ENCODE data around the gene ZNF644. TPM values are rescaled to one million over a fixed set of nuclear protein-coding genes. Genes with fewer than 3 reads are reported as not detected.
A peak's percentile ranks its signal among the peaks of the same experiment; 100 is the strongest.

Gene ZNF644
- total RNA-seq, 1 experiment from 2014 or later, result 46.2 TPM

- Mint-ChIP-seq H3K9me3 (ENCODE audit: unreplicated experiment) (peaks cover 20% of the 10 kb centered on the region), H3K4me3 (ENCODE audit: unreplicated experiment) (no peak overlapping the region), H3K27ac (ENCODE audit: low read depth, unreplicated experiment) (peak overlapping the region; percentile 24), H3K27me3 (ENCODE audit: insufficient read depth, unreplicated experiment) (no peaks in the 10 kb centered on the region), H3K4me1 (ENCODE audit: insufficient read depth, unreplicated experiment) (peaks cover 39% of the 10 kb centered on the region), H3K36me3 (ENCODE audit: insufficient read depth, unreplicated experiment) (peaks cover 26% of the 10 kb centered on the region)
- TF ChIP-seq CTCF (IDR thresholded peaks at IDR 0.05; ENCODE audit: unreplicated experiment), result no peak
- CTCF ChIA-PET, result interaction anchor here (0.6 to 1.3 kb wide), 5 partner anchors 51 to 385 kb away, joined by 3 to 5 read pairs (median 3); no protein-coding TSS in a partner anchor
- no TSS peak for BruUV-seq (replicated peaks)
- no peak for DNase-seq (ENCODE audit: unreplicated experiment)
- POLR2A ChIA-PET, result interaction anchor here (1.2 kb wide), 2 partner anchors 14 to 16 kb away, joined by 3 to 5 read pairs; no protein-coding TSS in a partner anchor
- intact Hi-C loops (cut with micrococcal nuclease), result loop anchor here (5.0 kb wide), 1 partner anchor 821 kb away; no protein-coding TSS in a partner anchor
These were observed 68.9 kb downstream of the ZNF644 start for GRCh38 chr1:90952906-90953305.

GRCh38 chr1:90951009-90951408, 70.8 kb downstream of the ZNF644 start:
- POLR2A ChIA-PET, result no interaction called here
- peaks cover 11% of the 10 kb centered on the region for H3K9me3 Mint-ChIP-seq (ENCODE audit: unreplicated experiment)
- intact Hi-C loops (cut with micrococcal nuclease), result loop anchor here (5.0 kb wide), 1 partner anchor 819 kb away; no protein-coding TSS in a partner anchor
- H3K27ac Mint-ChIP-seq (ENCODE audit: low read depth, unreplicated experiment), result no peak overlapping the region
- no TSS peak for BruUV-seq (replicated peaks)
- H3K36me3 Mint-ChIP-seq (ENCODE audit: insufficient read depth, unreplicated experiment), result peaks cover 11% of the 10 kb centered on the region
- TF ChIP-seq CTCF (IDR thresholded peaks at IDR 0.05; ENCODE audit: unreplicated experiment), result no peak
- H3K27me3 Mint-ChIP-seq (ENCODE audit: insufficient read depth, unreplicated experiment), result no peaks in the 10 kb centered on the region
- H3K4me1 Mint-ChIP-seq (ENCODE audit: insufficient read depth, unreplicated experiment), result peaks cover 32% of the 10 kb centered on the region
- CTCF ChIA-PET, result no interaction called here
- DNase-seq (ENCODE audit: unreplicated experiment), result no peak
- H3K4me3 Mint-ChIP-seq (ENCODE audit: unreplicated experiment), result no peak overlapping the region

- no TSS peak for BruUV-seq (replicated peaks)
- no peak for DNase-seq (ENCODE audit: unreplicated experiment)
- intact Hi-C loops (cut with micrococcal nuclease), result no loop called here
- peaks cover 21% of the 10 kb centered on the region for H3K4me1 Mint-ChIP-seq (ENCODE audit: insufficient read depth, unreplicated experiment)
- no peak overlapping the region for H3K4me3 Mint-ChIP-seq (ENCODE audit: unreplicated experiment)
- H3K27me3 Mint-ChIP-seq (ENCODE audit: insufficient read depth, unreplicated experiment), result no peaks in the 10 kb centered on the region
- ChIA-PET POLR2A (interaction anchor here (0.6 to 2.7 kb wide), 2 partner anchors 10 to 72 kb away, joined by 3 to 6 read pairs; no protein-coding TSS in a partner anchor), CTCF (interaction anchor here (1.9 kb wide), 1 partner anchor 227 kb away, joined by 6 read pairs; no protein-coding TSS in a partner anchor)
- peaks cover 12% of the 10 kb centered on the region for H3K36me3 Mint-ChIP-seq (ENCODE audit: insufficient read depth, unreplicated experiment)
- H3K9me3 Mint-ChIP-seq (ENCODE audit: unreplicated experiment), result no peaks in the 10 kb centered on the region
- no peak for TF ChIP-seq CTCF (IDR thresholded peaks at IDR 0.05; ENCODE audit: unreplicated experiment)
- no peak overlapping the region for H3K27ac Mint-ChIP-seq (ENCODE audit: low read depth, unreplicated experiment)
These were observed 73.5 kb downstream of the ZNF644 start for GRCh38 chr1:90948301-90948700.

DNA sequence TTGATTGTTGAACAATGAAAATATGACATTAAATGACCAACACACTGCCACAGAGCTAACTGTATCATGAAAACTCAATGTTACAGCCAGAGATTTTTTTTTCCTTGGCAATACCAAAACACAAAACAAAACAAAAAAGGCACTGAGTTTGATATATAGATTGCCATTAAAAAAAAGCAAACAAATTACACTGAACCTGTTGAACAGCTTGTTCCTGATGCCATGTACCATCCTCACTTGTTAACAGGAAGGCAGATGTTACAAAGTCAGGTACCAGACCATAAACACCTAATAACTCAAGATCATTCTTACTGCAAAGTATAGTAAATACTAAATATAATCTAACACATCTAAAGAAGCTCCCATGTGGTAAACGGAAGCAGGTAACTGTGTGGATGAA, 75.2 kb downstream of the ZNF644 start:
- intact Hi-C loops (cut with micrococcal nuclease), result no loop called here
- ChIA-PET POLR2A (interaction anchor here (2.7 kb wide), 2 partner anchors 9 to 12 kb away, joined by 6 to 11 read pairs; no protein-coding TSS in a partner anchor), CTCF (interaction anchor here (0.5 to 1.9 kb wide), 3 partner anchors 10 to 1830 kb away, joined by 3 to 6 read pairs (median 5); no protein-coding TSS in a partner anchor)
- BruUV-seq (replicated peaks), result no TSS peak
- no peak for DNase-seq (ENCODE audit: unreplicated experiment)
- Mint-ChIP-seq H3K9me3 (ENCODE audit: unreplicated experiment) (no peaks in the 10 kb centered on the region), H3K27me3 (ENCODE audit: insufficient read depth, unreplicated experiment) (no peaks in the 10 kb centered on the region), H3K27ac (ENCODE audit: low read depth, unreplicated experiment) (no peak overlapping the region), H3K4me1 (ENCODE audit: insufficient read depth, unreplicated experiment) (peaks cover 10% of the 10 kb centered on the region), H3K36me3 (ENCODE audit: insufficient read depth, unreplicated experiment) (peaks cover 12% of the 10 kb centered on the region), H3K4me3 (ENCODE audit: unreplicated experiment) (no peak overlapping the region)
- TF ChIP-seq CTCF (IDR thresholded peaks at IDR 0.05; ENCODE audit: unreplicated experiment), result no peak

Data from MCF 10A (cell line).